GM19099 (cell line): Measurements from ENCODE around the gene FGD5.

Source experiments
- POLR2A ChIP-seq: IDR thresholded peaks from 3 replicates; pipeline ENCODE4 v1.6.1; 2011; ENCODE audit warnings: low read depth; ENCODE audit not compliant: insufficient read length; ENCODE audit errors: extremely low read depth

Gene FGD5

DNA sequence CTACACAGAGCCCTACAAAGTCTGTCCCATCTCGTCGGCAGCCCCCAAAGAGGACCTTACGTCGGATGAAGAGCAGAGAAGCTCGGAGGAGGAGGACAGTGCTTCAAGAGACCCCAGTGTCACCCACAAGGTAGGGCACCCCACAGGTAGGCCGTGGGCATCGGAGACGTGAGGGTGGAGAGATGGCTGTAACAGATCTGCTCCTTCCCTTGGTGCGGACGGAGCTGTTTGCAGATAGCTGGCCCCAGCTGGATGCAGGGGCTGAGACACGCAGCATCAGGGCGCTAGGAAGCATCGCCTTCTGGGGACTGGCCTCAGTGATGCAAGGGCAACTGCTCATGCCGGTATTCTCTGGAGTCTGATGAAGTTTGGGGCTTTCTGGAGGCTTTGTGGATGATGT lies 45.4 kb downstream of the FGD5 start:
- TF ChIP-seq POLR2A, result no peak

DNA sequence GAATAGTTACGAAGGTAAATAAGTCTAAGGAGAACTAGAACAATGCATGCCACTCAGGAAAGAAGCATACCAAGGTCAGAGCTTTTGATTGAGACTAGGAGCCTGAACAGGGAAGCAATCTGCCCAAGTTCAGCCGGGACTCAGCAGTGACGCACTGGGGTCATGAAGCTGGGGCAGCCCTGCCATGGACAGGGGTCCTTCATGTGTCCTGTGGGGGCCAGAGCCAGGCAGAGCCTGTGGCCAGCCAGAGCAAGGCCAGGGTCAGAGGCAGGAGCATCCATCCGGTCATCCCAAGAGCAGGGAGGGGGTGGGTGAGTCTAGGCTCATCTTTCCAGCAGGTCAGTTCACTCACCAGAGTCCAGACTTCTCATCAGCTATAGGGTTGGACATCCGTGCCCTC lies 47.9 kb downstream of the FGD5 start:
- no peak for TF ChIP-seq POLR2A

DNA sequence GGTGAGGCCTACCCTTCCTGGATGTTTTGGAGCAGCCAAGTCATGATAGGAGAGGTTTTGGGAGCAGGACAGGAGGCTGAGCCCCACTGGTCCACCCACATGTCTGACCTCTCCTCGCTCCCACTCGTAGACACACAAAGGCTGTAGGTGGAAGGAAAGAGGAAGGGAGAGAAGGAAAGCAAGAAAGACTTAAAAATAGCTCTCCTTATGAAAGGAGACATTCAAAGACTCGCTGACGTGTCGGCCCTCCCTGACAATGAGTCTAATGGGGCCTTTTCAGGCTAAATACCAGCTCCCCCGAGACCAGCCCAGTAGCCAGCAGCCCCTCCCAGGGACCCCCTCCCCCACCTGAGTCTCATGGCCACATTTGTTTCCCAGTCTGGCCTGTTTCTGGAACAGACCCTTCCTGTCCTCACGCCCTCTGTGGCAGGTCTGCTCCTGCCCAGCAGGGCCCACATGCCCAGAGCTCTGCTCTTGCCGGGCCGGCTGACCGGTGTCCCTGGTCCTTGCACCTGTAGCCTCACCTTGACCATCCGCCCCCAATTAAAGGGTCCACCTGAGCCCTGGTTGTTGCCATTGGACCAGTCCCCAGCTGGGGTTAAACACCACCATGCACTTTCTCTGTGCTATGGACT lies 49.3 kb downstream of the FGD5 start:
- TF ChIP-seq POLR2A, result no peak

DNA sequence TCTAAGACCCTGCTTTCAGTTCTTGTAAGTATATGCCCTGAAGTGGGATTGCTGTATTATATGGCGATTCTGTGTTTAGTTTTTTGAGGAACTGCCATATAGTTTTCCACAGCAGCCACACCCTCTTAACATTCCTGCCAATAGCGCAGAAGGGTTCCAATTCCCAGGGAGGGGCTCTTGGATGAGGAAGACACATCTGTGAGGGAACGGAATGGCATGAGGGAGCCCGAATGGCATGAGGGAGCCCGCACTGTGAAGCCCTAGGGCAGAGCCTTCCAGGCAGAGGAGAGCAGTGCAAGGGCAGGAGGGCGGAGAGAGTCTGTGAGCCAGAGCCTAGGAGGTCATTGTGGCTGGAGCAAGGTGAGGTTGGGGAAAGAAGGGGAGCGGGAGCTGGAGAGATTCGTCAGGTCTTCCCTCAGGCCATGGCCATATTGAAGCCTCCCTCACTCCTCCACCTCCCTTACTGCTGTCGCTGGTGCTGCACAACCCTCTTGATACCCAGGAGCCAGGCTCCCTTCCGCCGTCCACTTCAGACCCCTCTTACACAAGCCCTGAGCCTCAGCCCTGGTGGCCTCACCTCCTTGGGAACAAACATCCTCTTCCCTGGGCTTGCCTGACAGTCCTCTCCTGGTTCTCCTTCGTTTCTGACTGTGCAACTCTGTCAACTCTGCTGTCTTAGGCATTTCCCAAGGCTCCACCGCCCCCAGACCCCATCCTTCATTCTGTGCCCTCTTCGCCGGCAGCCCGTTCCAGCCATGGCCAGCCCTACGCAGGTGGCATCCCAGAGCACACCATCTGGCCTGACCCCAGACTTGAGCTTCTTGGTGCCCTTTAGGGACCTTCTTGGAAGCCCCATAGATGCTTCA lies 51.4 kb downstream of the FGD5 start:
- TF ChIP-seq POLR2A, result no peak

DNA sequence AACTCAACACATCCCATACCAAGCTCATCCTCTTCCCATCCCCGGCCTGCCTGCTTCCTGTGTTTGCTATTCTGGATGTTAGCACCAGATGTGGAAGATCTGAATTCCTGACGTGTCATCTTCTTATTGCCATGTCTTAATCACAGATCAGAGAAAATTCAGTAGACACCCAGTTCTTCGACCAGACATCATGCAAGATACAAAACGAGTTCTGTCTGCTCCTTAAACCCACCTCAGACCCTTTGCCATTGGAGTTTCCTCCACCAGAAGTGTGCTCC lies 52.0 kb downstream of the FGD5 start:
- TF ChIP-seq POLR2A, result no peak

DNA sequence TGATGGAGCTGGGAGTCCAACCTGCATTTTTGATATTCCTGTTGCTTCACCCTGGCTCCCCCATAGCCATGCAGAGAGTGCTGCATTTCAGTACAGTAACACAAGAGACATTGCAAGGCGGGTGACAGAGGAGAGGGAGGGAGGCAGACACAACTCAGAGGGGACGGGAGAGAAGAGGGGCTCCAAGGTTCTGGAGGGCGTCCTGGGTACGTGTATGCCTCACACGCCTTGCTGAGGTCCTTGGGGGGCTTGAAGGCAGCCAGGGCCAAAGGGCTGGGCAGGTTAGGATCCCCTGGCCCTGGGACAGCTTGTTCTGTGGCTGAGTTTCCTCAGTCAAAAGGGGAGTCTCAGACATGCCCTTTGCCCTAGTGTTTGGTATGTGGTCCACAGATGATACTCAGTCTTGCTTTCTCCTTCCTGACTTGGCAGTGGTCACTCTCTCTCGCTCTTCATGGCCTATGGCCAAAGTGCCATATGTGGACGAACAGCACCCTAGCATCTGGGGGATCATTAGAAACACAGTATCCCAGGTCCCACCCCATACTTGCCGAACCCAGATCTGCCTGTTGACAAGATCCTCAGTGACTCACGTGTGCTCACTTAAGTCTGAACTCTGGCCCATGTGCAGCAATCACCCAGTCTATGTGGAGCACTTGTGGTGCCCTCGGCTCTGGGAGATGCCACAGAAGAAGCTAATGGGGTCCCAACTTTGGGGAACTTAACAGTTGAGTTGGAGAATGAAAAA lies 52.9 kb downstream of the FGD5 start:
- TF ChIP-seq POLR2A, result no peak

DNA sequence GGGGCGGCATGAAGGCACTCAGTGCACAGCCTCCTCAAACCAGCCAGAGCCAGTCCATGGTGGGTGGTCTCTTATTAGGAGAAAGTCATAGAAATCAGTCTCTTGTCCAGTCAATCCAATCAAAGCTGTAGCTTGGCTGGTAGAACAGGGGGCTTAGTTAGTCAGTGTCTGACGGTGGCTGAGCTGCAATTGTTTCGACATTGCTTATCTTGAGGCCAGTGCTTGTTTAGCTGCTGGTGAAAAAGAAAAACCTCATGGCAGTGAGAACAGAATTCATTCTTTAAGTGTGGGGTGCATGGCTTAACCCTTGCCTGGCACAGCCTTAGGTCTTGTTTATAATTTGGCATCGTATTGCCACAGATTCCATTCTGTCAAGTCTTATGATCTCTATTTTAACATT lies 53.9 kb downstream of the FGD5 start:
- TF ChIP-seq POLR2A, result no peak

DNA sequence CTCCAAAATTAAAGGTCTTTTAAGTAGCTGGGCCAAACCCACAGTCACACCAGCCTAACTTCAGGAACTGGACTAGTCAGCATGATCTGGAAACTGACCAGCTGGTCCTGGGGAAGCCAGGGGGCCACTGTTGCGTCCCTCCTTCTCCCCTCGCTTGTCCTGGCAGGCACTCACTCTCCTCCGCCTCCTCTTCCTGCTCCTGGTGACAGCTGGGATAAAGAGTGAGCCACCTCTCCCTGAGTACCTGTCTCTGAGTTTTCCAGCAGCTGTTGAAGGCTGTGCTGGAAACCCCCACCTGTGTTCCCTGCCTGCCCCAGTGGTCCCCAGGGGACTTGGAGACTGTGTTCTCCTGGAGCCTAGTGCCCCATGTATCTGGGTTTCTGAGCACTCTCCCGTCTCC lies 56.0 kb downstream of the FGD5 start:
- TF ChIP-seq POLR2A, result no peak

DNA sequence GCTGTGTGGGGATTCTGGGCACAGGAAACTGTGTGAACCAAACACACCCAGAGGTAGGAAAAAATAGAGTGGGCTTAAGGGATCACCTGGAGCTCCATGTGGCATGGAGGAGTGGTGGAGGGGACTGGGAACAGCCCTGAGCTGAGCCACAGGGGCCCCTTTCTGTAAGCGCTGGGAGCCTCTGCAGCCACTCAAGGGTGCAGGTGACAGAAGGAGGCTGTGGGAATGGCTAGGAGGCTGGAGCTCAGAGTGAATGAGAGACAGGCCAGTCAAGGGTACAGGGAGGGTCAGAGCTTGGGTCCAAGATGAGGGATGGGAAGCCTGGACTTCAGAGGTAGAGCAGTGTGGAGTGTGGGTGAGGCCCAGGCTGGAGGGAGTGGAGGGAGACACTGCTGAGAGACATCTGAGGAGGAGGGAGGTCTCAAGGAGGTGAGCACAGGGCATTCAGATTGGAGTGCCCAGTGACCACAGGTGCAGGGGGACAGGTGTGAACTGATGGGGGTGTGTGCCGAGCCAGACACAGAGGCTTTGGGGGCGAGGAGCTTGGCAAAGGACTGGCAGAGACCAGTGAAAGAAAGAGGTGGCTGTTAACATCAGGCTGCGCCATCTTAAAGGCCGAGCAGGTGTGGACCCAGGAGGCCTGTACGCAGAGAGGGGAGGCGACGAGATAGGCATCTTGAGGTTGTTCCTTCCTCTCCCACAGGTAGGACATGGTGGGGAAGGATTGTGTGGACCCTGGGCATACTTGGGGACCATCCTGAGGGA lies 56.8 kb downstream of the FGD5 start:
- no peak for TF ChIP-seq POLR2A

DNA sequence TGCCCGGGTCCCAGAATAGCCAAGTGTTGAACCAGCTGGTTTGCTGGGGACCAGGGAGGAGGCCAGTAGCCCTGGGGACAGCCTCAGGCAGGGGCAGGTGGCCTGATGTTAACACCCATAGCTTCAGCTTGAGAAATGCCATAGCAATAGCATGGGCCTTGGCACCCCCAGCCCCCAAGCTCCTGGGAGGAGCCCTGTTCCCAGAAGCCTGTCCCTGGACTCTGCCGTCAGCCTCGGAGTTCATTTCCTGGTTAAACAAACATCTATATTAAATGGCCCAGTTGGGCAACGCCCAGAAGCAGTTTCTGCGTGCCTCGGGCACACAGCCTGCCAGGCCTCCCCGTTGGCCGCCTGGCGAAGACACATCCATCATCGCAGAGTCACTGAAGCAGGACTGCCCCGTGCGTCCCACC lies 58.2 kb downstream of the FGD5 start:
- no peak for TF ChIP-seq POLR2A

DNA sequence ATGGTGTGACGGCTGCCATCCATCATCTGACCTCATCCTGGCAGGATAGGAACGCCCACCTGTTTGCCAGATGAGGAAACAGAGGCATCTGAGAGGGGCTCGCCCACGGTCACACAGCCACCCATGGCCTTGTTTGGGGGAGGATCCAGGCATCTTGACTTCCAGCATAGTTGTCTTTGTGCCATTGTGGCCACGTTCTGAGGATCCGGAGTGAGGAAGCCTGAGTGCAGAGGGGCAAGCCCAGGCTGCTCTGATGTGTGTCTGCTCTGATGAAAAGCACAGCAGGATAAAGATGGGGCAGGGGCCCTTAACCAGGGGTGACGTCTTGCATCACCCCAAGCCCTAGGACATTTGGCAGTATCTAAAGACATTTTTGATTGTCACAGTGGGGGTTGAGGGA lies 58.7 kb downstream of the FGD5 start:
- TF ChIP-seq POLR2A, result no peak

DNA sequence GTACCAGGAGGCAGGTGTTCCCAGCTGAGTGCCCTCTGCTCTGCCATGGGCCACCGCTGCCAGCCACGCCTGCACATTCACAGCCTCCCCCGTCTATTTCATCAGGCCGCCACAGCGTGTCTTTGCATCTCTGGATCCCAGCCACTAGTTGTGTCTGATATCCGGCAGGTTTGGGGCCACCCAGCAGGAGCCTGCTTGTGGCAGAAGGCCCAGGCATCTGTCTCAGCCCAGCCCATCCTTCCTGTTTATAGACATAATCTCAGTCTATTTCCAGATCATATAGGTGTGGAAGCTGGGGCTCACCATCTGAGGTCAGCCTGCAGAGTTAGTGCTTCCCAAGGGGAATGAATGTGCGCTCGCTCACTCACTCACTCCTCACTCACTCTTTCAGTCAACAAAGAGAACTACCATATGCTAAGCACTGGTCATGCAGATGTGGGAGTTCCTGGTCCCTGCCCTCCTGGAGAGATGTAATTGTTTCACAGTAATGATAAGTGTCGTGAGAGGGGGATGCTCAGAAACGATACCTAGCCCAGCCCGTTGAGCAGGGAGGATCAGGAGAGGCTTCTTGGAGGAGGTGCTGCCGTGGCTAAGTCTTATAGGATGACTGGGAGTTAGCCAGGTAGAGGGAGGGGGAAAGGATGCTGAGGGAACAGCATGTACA lies 60.6 kb downstream of the FGD5 start:
- no peak for TF ChIP-seq POLR2A

DNA sequence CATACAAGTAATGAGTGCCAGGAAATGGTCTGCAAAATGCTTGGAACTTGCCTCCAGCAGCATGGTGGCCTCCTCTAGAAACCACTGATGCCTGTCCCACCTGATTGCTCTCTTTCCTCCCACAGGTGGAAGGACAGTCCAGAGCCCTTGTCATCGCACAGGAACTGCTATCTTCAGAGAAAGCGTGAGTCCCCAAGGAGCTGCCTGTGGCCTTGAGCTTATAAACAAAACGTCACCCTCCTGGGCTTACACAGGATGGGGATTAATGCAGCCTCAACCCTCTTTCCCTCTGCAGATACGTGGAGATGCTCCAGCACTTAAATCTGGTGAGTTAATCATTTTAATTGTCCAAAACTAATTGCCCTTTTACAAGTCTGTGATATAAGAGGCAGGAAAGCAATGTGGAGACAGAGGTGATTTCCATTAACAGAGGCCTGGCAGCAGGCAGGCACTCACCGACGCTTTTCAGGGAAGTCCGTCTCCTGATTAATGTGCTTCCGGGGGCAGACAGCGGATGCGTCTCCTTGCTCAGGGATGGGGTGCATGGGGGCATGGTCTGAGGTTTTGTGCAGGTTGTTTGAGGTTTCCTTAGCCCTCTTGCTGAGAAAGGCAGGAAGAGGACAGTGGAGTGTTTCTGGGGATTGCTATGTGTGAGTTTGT lies 61.8 kb downstream of the FGD5 start:
- TF ChIP-seq POLR2A, result no peak

DNA sequence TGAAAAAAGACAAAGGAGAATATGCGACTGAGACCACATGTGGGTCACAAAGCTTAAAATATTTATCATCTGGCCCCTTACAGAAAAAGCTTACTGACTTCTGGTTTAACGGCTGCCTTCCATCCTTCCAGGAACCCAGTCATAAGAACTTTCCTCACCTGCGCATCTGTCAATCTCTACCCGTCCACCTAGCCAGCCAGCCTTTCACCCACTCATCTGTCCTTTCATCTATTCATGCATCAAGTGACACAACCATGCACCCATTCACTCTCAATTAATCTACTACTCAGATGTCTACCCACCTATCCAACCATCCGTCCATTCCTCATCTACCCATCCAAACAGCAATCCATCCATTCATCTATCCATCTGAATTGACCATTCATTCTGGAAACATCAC lies 64.5 kb downstream of the FGD5 start:
- TF ChIP-seq POLR2A, result no peak

DNA sequence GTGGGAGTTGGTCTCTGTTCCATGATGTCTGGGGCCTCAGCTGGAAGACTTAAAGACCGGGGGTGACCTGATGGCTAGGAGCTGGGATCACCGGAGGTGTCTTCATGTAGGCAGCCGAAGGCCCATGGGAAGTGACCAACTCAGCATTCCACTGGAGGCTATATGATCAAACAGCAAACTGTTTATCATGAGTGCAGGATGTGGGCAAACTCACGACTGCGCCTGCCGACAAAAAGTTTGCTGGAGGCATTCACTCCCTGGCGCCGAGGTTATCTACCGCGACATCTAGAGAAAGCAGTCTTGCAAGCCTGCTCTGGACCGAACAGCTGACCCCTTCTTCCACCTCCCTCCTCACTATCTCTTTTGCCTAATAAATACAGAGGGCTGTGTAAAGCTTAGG lies 65.9 kb downstream of the FGD5 start:
- no peak for TF ChIP-seq POLR2A

DNA sequence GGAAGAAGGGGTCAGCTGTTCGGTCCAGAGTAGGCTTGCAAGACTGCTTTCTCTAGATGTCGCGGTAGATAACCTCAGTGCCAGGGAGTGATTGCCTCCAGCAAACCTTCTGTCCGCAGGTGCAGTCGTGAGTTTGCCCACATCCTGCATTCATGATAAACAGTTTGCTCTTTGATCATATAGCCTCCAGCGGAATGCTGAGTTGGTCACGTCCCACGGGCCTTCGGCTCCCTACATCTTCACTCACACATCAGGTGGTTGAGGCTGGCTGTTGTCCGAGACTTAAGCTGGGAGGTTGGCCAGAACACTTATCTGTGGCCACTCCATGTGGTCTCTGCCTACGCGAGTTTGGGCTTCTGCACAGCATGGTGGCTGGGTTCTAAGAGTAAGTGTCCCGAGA lies 66.5 kb downstream of the FGD5 start:
- TF ChIP-seq POLR2A, result no peak
